Gastroesophageal sphincter (tissue), 3 donors: Measurements from ENCODE around the gene WTAP.

Source experiments
- EP300 ChIP-seq: sonication (generic); formaldehyde crosslinking; IDR thresholded peaks from one replicate; pipeline ENCODE4 v1.6.1; 2017; ENCODE audit warnings: antibody characterized with exemption, mild to moderate bottlenecking
- POLR2A ChIP-seq, 2 donors: fragments of 450-650 bp; IDR thresholded peaks; one replicate each; pipeline ENCODE4 v1.6.1; 2017; ENCODE audit warnings: antibody characterized with exemption in 2 of 2, mild to moderate bottlenecking in 2 of 2, moderate library complexity in 1 of 2
- TF ChIP-seq, protein P1 (sequence below), 4 experiments: fragments of 200-600 bp in 2 of 4; fragments of 450-650 bp in 2 of 4; sonication (generic) in 1 of 4; IDR thresholded peaks; one replicate each; pipeline ENCODE4 v1.5.1; 2017 to 2019; ENCODE audit warnings: antibody characterized with exemption in 4 of 4, mild to moderate bottlenecking in 2 of 4, moderate library complexity in 2 of 4

DNA sequence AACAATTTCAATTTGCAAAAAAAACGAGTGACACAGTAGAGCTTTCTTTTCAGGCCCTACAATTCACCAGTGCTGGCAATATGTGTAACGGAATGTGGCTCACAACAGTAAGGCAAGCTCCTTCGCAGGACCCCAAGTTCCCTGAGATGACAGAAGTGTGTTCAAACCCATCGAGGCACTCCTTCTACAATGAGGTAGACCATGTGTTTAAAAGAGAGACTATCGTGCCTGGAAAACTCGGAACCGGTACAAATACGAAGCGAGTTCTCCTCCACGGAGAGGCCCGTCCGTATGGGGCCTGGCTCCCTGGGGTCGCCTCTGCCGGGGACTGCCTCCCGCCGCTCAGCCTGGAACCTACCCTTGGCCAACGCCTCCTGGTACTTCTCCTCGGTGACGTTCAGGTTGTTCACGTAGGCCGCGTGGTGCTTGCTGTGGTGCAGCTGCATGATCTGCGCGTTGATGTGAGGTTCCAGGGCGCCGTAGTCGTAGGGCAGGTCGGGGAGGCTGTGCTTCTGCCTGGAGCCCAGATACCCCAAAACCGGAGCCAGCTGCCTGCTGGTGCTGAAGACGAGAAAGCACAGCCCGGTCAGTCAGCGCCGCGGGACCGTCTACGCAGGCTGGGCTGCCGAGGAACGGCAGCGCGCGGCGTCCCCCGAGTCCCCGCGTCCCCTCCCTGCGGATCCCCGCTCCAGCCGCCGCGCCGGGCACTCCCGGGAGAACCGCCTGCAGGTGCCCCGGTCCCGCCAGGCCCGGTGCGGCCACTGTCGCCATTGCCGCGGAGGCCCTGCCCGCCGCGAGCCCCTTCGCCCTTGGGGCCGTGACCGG lies 34.8 kb upstream of the WTAP start:
- TF ChIP-seq EP300 (no peak), POLR2A (IDR thresholded peaks at IDR 0.05) (no peak)
- TF ChIP-seq, protein P1, sequence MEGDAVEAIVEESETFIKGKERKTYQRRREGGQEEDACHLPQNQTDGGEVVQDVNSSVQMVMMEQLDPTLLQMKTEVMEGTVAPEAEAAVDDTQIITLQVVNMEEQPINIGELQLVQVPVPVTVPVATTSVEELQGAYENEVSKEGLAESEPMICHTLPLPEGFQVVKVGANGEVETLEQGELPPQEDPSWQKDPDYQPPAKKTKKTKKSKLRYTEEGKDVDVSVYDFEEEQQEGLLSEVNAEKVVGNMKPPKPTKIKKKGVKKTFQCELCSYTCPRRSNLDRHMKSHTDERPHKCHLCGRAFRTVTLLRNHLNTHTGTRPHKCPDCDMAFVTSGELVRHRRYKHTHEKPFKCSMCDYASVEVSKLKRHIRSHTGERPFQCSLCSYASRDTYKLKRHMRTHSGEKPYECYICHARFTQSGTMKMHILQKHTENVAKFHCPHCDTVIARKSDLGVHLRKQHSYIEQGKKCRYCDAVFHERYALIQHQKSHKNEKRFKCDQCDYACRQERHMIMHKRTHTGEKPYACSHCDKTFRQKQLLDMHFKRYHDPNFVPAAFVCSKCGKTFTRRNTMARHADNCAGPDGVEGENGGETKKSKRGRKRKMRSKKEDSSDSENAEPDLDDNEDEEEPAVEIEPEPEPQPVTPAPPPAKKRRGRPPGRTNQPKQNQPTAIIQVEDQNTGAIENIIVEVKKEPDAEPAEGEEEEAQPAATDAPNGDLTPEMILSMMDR (IDR thresholded peaks at IDR 0.05): peak in 1 of 4 experiments; percentile 2
